GM12865 (cell line): ENCODE data around the gene CPS1.

Source experiments
- DNase-seq: peaks from one replicate; pipeline ENCODE4 v3.0.0; 2010; ENCODE audit warnings: low read depth
- H3K4me3 ChIP-seq: 2 replicates; pipeline ENCODE4 v1.5.1; 2011; ENCODE audit warnings: mild to moderate bottlenecking, low read depth, low read length, control low read depth
- CTCF ChIP-seq: IDR thresholded peaks from 2 replicates; pipeline ENCODE4 v1.5.1; 2011; ENCODE audit warnings: low read length, control low read depth, low read depth, inconsistent platforms; ENCODE audit not compliant: insufficient read depth; ENCODE audit errors: missing control alignments

Gene CPS1

GRCh38 chr2:210568108-210568507 is 11.7 kb downstream of the CPS1 start:
- no peak overlapping the region for H3K4me3 ChIP-seq
- no peak for DNase-seq
- TF ChIP-seq CTCF: no peak

GRCh38 chr2:210577263-210578071 is 21.1 kb downstream of the CPS1 start:
- DNase-seq: peak; percentile 55
- TF ChIP-seq CTCF: peak; percentile 74
- no peak overlapping the region for H3K4me3 ChIP-seq

- H3K4me3 ChIP-seq: no peak overlapping the region
- no peak for DNase-seq
- TF ChIP-seq CTCF: no peak
These were observed 28.4 kb downstream of the CPS1 start for GRCh38 chr2:210584834-210585233.

GRCh38 chr2:210586381-210586780 is 30.0 kb downstream of the CPS1 start:
- no peak for TF ChIP-seq CTCF
- no peak overlapping the region for H3K4me3 ChIP-seq
- DNase-seq: no peak

- H3K4me3 ChIP-seq: no peak overlapping the region
- DNase-seq: no peak
- no peak for TF ChIP-seq CTCF
These were observed 35.3 kb downstream of the CPS1 start for GRCh38 chr2:210591663-210592062.

- no peak for TF ChIP-seq CTCF
- no peak overlapping the region for H3K4me3 ChIP-seq
- no peak for DNase-seq
These were observed 36.3 kb downstream of the CPS1 start for GRCh38 chr2:210592726-210593125.

- no peak for DNase-seq
- no peak overlapping the region for H3K4me3 ChIP-seq
These were observed 36.8 kb downstream of the CPS1 start for GRCh38 chr2:210593166-210593565.

More at GRCh38 chr2:210593166-210593565, 36.8 kb downstream of the CPS1 start:
- TF ChIP-seq CTCF: no peak
